GM12801 (cell line): ENCODE results near the gene BCL2L12.

Source experiments
- CTCF ChIP-seq: IDR thresholded peaks from one replicate; pipeline ENCODE4 v1.5.1; 2011; ENCODE audit warnings: control low read depth; ENCODE audit not compliant: insufficient read length; ENCODE audit errors: extremely low read depth

BCL2L12 gene

GRCh38 chr19:49656456-49657109, 9.2 kb upstream of the BCL2L12 start:
- TF ChIP-seq CTCF, result no peak

- TF ChIP-seq CTCF, result no peak
These were observed 8.1 kb upstream of the BCL2L12 start for GRCh38 chr19:49657493-49658138.

- no peak for TF ChIP-seq CTCF
These were observed 7.6 kb upstream of the BCL2L12 start for GRCh38 chr19:49658139-49658517.

GRCh38 chr19:49658566-49659442, 6.9 kb upstream of the BCL2L12 start:
- TF ChIP-seq CTCF, result no peak

- no peak for TF ChIP-seq CTCF
These were observed 5.3 kb upstream of the BCL2L12 start for GRCh38 chr19:49660338-49660961.

- TF ChIP-seq CTCF, result no peak
These were observed 3.7 kb upstream of the BCL2L12 start for GRCh38 chr19:49662011-49662410.

GRCh38 chr19:49663224-49663623, 2.5 kb upstream of the BCL2L12 start:
- no peak for TF ChIP-seq CTCF
